K562 (cell line): Measurements from ENCODE around the gene ZNF24. TPM values are rescaled to one million over a fixed set of nuclear protein-coding genes. Genes with fewer than 3 reads are reported as not detected.

Experiments used
- ATF7 ChIP-seq: fragments of 450-650 bp; IDR thresholded peaks from 2 replicates; pipeline ENCODE4 v1.7.1; 2014; ENCODE audit warnings: mild to moderate bottlenecking, moderate library complexity
- CTBP1 ChIP-seq: fragments of 450-650 bp; IDR thresholded peaks from 2 replicates; pipeline ENCODE4 v1.6.1; 2016; ENCODE audit warnings: borderline replicate concordance
- EP300 ChIP-seq: IDR thresholded peaks from 2 replicates; pipeline ENCODE4 v1.6.1; 2012; ENCODE audit warnings: low read length, improper control_type of control experiment
- KDM5B ChIP-seq: fragments of 200-600 bp; sonication (generic); IDR thresholded peaks from 2 replicates; pipeline ENCODE4 v1.6.1; 2012; ENCODE audit warnings: low read depth, mild to moderate bottlenecking, moderate library complexity, low read length, control low read depth, inconsistent platforms; ENCODE audit not compliant: insufficient replicate concordance
- NR2C1 ChIP-seq, 2 experiments: fragments of 450-650 bp; IDR thresholded peaks; 2 replicates each; pipeline ENCODE4 v1.6.1; 2017; ENCODE audit warnings: mild to moderate bottlenecking in 2 of 2, antibody characterized with exemption in 1 of 2, inconsistent platforms in 1 of 2, missing compliant biosample characterization in 1 of 2, missing genetic modification characterization in 1 of 2
- NR2C2 ChIP-seq, 2 experiments: fragments of 200-800 bp in 1 of 2; sonication (Bioruptor generic) in 1 of 2; sonication (generic) in 1 of 2; formaldehyde crosslinking in 1 of 2; IDR thresholded peaks; 2 replicates each; pipeline versions ENCODE4 v1.6.1 to v1.8.0; 2016 to 2022; ENCODE audit warnings: mild to moderate bottlenecking in 1 of 2, missing compliant biosample characterization in 1 of 2, missing genetic modification characterization in 1 of 2, missing genetic modification reagents in 1 of 2
- POLR2H ChIP-seq: IDR thresholded peaks from 2 replicates; pipeline ENCODE4 v1.6.1; 2016; ENCODE audit warnings: missing genetic modification characterization, low read depth, mild to moderate bottlenecking, control low read depth, missing compliant biosample characterization, moderate library complexity
- RB1 ChIP-seq: fragments of 450-650 bp; IDR thresholded peaks from 2 replicates; pipeline ENCODE4 v1.6.1; 2017; ENCODE audit warnings: low read depth, mild to moderate bottlenecking
- RCOR1 ChIP-seq, 2 experiments: IDR thresholded peaks; 2 replicates each; pipeline ENCODE4 v1.6.1; 2012; ENCODE audit warnings: low read depth in 2 of 2, low read length in 2 of 2, borderline replicate concordance in 1 of 2, improper control_type of control experiment in 1 of 2
- ZBTB8A ChIP-seq: fragments of 450-650 bp; IDR thresholded peaks from 2 replicates; pipeline ENCODE4 v1.6.1; 2018; ENCODE audit warnings: mild to moderate bottlenecking, moderate library complexity; ENCODE audit not compliant: partially characterized antibody
- ZKSCAN1 ChIP-seq: fragments of 150-350 bp; IDR thresholded peaks from 2 replicates; pipeline ENCODE4 v1.6.1; 2016; ENCODE audit warnings: low read depth, low read length
- ZNF699 ChIP-seq: fragments of 250-450 bp; sonication (Bioruptor Pico); IDR thresholded peaks from 2 replicates; pipeline ENCODE4 v1.8.0; 2021; ENCODE audit warnings: mild to moderate bottlenecking, moderate library complexity; ENCODE audit not compliant: insufficient replicate concordance
- polyA plus RNA-seq, 8 experiments: library from polyadenylated mRNA; depleted of rRNA in 4 of 8; stranded (reverse) in 5 of 8; unstranded in 3 of 8; fragments of >200 nt; fragmentation: Nextera tagmentation in 2 of 8; fragmentation: Illumina TruSeq in 1 of 8; extraction: Ambion mirVana in 2 of 8; extraction: Trizol in 1 of 8; gene quantifications; 2 replicates each; pipeline versions ENCODE4 v1.2.1 to v1.2.3, GENCODE V29; 2011 to 2014; ENCODE audit warnings: inconsistent platforms in 1 of 8, missing spikeins in 1 of 8
- total RNA-seq, 7 experiments: library from RNA; depleted of rRNA in 6 of 7; stranded (reverse); fragments of >200 nt in 6 of 7; fragmentation: Illumina TruSeq in 2 of 7; extraction: Trizol in 2 of 7; gene quantifications; 2 replicates each; pipeline versions ENCODE4 v1.2.1 to v1.2.3, GENCODE V29; 2011 to 2021; ENCODE audit warnings: low replicate concordance in 1 of 7
- TF ChIP-seq, protein P1 (sequence below): fragments of 250-450 bp; sonication (Bioruptor Pico); IDR thresholded peaks from 2 replicates; pipeline ENCODE4 v1.5.0; 2021
- TF ChIP-seq, protein P2 (sequence below), 2 experiments: fragments of 450-650 bp; IDR thresholded peaks; 2 replicates each; pipeline ENCODE4 v1.6.1; 2016; ENCODE audit warnings: mild to moderate bottlenecking in 2 of 2, borderline replicate concordance in 1 of 2, low read depth in 1 of 2, moderate library complexity in 1 of 2
- TF ChIP-seq, protein P3 (sequence below): sonication (generic); formaldehyde crosslinking; IDR thresholded peaks from 2 replicates; pipeline ENCODE4 v1.8.0; 2022; ENCODE audit warnings: missing genetic modification reagents, mild to moderate bottlenecking, borderline replicate concordance

Gene ZNF24
- total and polyA plus RNA-seq, 9 of the 15 experiments (the other 6 are each of a cell fraction or from before 2014, with no cell fraction given) = 35.7 to 72.8 (median 54.1) TPM

DNA sequence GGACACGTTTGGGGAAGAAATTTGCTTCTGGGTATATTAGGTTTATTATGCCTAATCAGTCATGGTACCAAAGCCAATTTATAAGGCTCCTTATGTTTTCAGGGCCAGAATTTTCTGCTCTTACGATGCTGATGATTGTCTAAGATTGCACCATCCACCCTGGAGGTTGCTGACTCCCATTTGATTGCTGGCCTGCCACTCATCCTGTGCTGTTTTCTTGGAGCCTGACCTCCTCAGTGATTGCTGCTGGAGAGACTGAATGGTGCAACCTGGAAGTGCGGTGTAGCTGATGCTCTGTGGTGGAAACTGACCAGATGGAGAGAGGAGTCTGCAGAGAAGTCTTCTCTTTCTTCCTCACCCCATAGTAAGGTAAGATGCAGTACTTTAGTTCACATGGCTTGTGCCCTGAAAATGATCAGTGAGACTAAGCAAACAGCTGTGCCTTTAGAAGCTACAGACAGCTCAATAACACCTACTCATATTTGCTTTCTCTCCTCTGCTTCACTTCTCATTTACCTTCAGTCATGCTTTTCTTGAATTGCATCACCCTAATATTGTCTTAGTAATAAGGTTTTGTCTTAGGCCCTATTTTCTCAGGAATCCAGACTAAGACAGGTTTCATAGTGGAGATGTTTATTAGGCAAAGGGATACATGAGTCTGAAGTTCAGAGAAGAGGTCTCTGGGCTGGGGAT, 17.4 kb downstream of the ZNF24 start (continued):
- no peak for TF ChIP-seq NR2C1 (IDR thresholded peaks at IDR 0.05)
- 0 out of 2 replicates have a peak, but pooled peaks have one; percentile 9 for TF ChIP-seq NR2C1 (tag; IDR thresholded peaks at IDR 0.05)
- 0 out of 2 replicates have a peak, but pooled peaks have one; percentile 5 for TF ChIP-seq POLR2H (tag)
- TF ChIP-seq, protein P1, sequence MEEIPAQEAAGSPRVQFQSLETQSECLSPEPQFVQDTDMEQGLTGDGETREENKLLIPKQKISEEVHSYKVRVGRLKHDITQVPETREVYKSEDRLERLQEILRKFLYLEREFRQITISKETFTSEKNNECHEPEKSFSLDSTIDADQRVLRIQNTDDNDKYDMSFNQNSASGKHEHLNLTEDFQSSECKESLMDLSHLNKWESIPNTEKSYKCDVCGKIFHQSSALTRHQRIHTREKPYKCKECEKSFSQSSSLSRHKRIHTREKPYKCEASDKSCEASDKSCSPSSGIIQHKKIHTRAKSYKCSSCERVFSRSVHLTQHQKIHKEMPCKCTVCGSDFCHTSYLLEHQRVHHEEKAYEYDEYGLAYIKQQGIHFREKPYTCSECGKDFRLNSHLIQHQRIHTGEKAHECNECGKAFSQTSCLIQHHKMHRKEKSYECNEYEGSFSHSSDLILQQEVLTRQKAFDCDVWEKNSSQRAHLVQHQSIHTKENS (CRISPR knock-in tag) = no peak
- TF ChIP-seq KDM5B = no peak
- 0 out of 2 replicates have a peak, but pooled peaks have one; percentile 29 for TF ChIP-seq ATF7
- TF ChIP-seq, protein P2, sequence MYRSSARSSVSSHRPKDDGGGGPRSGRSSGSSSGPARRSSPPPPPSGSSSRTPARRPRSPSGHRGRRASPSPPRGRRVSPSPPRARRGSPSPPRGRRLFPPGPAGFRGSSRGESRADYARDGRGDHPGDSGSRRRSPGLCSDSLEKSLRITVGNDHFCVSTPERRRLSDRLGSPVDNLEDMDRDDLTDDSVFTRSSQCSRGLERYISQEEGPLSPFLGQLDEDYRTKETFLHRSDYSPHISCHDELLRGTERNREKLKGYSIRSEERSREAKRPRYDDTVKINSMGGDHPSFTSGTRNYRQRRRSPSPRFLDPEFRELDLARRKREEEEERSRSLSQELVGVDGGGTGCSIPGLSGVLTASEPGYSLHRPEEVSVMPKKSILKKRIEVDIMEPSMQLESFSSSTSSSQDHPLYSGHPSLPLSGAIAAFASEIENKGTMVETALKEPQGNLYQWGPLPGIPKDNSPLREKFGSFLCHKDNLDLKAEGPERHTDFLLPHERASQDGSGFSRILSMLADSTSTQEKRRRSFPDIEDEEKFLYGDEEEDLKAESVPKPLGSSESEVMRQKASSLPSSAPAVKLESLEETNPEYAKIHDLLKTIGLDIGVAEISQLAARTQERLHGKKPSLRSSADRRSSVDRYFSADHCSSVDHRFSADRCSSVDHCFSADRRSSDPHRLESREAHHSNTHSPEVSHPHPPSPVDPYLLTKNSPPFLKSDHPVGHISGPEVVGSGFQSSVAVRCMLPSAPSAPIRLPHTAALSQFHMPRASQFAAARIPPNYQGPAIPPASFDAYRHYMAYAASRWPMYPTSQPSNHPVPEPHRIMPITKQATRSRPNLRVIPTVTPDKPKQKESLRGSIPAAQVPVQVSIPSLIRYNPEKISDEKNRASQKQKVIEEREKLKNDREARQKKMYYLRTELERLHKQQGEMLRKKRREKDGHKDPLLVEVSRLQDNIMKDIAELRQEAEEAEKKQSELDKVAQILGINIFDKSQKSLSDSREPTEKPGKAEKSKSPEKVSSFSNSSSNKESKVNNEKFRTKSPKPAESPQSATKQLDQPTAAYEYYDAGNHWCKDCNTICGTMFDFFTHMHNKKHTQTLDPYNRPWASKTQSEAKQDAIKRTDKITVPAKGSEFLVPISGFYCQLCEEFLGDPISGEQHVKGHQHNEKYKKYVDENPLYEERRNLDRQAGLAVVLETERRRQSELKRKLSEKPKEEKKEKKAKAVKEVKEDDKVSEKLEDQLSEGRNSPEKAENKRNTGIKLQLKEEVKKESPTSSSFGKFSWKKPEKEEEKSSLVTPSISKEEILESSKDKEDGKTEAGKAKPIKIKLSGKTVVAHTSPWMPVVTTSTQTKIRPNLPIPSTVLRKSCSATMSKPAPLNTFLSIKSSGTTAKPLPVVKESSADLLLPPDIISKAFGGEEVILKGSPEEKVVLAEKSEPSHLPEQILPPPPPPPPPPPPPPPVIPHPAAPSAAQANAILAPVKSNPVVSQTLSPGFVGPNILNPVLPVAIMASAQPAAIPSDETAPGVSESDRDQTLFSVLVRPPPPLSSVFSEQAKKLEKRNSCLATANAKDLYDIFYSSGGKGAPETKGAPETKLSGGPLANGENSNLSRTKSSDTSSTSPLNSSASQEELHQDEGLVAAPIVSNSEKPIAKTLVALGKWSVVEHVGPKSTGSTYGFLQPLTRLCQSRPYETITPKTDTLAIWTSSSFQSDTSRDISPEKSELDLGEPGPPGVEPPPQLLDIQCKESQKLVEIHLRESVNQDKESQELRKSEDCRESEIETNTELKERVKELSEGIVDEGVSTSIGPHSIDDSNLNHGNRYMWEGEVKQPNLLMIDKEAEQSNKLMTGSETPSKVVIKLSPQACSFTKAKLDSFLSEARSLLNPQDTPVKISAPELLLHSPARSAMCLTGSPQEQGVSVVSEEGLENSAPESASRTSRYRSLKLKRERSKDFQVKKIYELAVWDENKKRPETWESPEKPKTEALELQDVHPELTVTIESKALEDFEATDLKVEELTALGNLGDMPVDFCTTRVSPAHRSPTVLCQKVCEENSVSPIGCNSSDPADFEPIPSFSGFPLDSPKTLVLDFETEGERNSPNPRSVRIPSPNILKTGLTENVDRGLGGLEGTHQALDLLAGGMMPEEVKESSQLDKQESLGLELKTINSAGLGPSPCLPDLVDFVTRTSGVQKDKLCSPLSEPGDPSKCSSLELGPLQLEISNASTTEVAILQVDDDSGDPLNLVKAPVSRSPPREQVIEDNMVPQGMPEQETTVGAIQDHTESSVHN (IDR thresholded peaks at IDR 0.05; ENCODE audit: borderline replicate concordance in 1 of 2, low read depth in 1 of 2) = no peak
- no peak for TF ChIP-seq RB1
- TF ChIP-seq ZKSCAN1 = no peak
- peak; percentile 91 for TF ChIP-seq CTBP1
- TF ChIP-seq ZBTB8A = no peak
- TF ChIP-seq, protein P3, sequence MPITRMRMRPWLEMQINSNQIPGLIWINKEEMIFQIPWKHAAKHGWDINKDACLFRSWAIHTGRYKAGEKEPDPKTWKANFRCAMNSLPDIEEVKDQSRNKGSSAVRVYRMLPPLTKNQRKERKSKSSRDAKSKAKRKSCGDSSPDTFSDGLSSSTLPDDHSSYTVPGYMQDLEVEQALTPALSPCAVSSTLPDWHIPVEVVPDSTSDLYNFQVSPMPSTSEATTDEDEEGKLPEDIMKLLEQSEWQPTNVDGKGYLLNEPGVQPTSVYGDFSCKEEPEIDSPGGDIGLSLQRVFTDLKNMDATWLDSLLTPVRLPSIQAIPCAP (CRISPR knock-in tag) = no peak
- no peak for TF ChIP-seq RCOR1 (IDR thresholded peaks at IDR 0.05; ENCODE audit: borderline replicate concordance in 1 of 2, low read depth in 2 of 2, low read length in 2 of 2)
- TF ChIP-seq EP300 = peak; percentile 43; the same call in 1 of the 2 replicates
- no peak for TF ChIP-seq NR2C2 (CRISPR knock-in tag; IDR thresholded peaks at IDR 0.05)
- TF ChIP-seq NR2C2 (tag; IDR thresholded peaks at IDR 0.05) = peak; percentile 26; the same call in 1 of the 2 replicates
- no peak for TF ChIP-seq ZNF699 (CRISPR knock-in tag)
